ENCODE data around the gene CCT6A. TPM values are rescaled to one million over a fixed set of nuclear protein-coding genes. Genes with fewer than 3 reads are reported as not detected.
A peak's percentile ranks its signal among the peaks of the same experiment; 100 is the strongest.
"Not testable (repeated sequence)": the region's sequence is repeated elsewhere in the genome, so short reads cannot be mapped to it uniquely, and the experiment has no call there.

CCT6A gene, protein sequence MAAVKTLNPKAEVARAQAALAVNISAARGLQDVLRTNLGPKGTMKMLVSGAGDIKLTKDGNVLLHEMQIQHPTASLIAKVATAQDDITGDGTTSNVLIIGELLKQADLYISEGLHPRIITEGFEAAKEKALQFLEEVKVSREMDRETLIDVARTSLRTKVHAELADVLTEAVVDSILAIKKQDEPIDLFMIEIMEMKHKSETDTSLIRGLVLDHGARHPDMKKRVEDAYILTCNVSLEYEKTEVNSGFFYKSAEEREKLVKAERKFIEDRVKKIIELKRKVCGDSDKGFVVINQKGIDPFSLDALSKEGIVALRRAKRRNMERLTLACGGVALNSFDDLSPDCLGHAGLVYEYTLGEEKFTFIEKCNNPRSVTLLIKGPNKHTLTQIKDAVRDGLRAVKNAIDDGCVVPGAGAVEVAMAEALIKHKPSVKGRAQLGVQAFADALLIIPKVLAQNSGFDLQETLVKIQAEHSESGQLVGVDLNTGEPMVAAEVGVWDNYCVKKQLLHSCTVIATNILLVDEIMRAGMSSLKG
- polyA plus RNA-seq (2013, experiment 1 of 2; ENCODE audit: insufficient read length) = 182 TPM
- polyA plus RNA-seq (2013, experiment 2 of 2; ENCODE audit: insufficient read length) = 181 TPM

DNA sequence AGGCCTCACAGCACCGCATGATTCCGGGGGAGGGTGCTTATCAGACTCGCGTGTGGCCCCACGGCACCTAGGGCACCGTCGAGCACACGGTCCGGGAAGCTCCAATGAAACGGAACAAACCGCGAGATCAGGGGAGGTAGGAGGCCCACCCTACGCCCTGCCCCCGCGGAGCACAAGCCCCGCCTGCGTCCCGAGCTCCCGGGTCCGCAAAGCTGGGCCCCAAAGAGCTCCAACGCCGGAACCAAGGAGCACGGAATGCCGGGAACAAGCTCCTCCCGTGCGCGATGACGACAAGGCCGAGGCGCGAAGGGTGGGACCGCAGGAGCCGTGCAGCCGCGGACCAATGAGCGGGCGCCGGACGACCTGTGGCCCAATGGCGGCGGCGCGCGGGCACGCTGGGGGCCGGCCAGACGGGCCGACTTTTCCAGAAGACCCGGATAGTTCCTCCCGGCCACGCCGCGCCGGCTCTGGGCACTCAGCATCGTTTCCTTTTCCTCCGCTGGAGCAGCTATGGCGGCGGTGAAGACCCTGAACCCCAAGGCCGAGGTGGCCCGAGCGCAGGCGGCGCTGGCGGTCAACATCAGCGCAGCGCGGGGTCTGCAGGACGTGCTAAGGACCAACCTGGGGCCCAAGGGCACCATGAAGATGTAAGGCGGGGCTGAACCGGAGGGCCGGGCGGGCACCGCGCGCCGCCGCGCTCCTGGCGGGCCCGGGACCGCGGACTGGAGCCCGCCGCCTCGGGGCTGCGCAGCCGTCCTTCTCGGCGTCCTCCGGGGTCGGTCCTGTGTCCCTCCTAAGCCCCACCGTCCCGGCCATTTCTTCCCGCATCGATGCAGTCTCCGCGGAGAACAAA lies at the start of gene CCT6A, which contains the start of gene PSPH:
Gene CCT6A, plus strand, starts transcription at position 427 of the 853 bp plus-strand sequence. Its CDS starts 84 bp downstream, at position 511.
Gene PSPH, minus strand, starts transcription at position 106 of the 853 bp plus-strand sequence. CDS start 30,232 bp downstream, outside the sequence.
- DNase-seq = peak; percentile 99

DNA sequence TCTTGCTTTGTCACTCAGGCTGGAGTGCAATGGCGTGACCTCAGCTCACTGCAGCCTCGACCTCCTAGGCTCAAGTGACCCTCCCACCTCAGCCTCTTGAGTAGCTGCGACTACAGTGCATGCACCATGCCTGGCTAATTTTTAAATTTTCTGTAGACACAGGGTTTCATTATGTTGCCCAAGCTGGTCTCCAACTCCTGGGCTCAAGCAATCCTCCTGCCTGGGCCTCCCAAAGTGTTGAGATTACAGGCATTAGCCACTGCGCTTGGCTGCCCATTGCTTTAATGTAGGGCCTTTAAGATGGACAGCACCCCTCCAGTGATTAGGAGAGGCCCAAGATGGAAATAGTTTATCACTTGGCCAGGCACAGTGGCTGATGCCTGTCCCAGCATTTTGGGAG lies 47.8 kb upstream of the CCT6A start:
- no peak for DNase-seq

DNA sequence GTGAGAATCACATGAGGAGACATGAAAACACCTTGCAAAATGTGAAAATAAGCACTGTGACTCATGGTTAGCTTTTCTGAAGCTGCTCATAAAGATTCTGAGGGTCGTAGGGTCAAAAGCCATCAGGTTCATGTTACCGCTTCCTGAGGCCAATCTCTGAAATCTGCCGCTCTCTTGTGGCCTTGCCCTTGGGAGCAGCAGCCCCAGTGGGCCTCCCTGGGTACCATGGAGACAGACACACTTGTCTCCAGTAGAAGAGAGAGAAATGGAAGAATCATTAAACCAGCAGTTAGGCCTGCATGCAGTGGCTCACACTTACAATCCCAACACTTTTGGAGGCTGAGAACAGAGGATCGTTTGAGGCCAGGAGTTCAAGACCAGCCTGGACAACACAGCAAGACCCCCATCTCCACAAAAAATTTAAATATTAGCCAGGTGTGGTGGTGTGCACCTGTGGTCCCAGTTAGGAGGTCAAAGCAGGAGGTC lies 44.4 kb upstream of the CCT6A start:
- DNase-seq = no peak

DNA sequence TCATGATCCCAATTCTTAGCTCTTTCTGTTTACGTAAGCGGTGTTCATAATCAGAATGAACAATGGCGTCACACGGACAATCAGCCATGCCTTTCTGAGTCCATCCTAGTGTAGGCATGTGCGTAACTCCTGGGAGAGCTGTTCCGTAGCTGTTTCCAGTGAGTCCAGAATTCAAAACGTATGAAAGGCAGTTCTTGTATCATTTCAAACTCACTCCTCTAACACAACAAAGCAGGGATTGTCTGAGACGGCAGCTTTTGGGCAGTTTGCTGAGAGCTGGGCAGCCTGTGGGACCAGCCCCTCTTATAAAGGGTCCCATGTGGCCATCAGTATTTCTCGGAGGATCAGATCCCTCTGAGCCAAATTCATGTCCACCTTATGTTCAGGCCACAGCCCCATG lies 43.7 kb upstream of the CCT6A start:
- DNase-seq = no peak

DNA sequence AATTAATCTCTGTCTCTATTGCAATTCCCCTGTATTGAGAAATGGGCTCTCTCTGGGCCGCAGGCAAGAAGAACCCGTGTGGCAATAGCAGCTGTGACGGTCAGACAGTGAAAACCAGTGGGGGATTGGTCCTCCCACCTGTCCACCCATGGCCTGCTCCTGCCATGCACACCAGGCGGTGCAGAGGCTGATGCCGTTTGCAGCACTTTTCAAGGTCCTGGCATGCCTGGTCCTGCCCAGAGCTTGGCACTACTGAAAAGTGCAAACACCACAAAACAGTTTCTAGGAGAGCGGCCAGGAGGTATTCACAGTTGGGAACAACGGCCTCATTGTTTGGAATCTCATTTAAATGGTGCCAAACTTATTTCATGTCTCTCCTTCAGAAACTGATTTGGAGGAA lies 41.9 kb upstream of the CCT6A start:
- no peak for DNase-seq

DNA sequence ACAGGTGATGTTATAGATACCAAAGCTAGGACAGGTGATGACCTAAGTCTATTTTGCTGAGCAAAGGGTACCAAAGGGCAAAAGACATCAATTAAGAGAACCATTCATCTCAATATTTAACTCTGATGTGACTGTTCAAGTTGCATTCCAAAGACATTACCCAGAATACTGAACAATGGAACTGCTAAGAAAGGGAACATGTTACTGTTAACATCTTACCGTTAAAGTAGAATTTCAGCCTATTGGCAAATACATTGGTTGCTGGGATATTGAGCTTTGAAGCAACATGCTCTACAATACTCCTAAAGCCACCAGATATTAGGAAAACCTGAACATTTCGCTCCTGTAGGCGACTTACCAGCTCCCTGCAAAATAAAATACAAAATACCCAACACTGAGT lies 34.5 kb upstream of the CCT6A start:
- not testable (repeated sequence) for DNase-seq

DNA sequence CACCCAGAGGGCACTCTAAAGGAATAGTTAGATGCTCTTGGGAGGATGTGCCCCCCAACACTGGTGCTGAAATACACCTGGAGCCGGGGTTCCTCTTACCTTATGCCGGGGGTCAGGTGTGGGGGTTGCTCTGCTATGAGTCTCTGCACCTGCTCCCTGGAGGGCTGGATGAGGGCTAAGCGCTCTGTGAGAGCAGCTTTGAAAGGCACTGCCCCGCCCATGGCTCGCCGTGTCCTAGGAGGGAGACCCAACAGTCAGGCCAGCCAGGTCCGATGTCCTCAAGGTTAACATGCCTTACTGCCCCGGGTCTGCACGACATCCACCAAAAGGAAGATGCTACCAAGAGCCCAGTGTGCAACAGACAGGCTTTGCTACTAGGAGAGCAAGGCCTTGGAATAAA lies 32.1 kb upstream of the CCT6A start:
- DNase-seq = no peak

DNA sequence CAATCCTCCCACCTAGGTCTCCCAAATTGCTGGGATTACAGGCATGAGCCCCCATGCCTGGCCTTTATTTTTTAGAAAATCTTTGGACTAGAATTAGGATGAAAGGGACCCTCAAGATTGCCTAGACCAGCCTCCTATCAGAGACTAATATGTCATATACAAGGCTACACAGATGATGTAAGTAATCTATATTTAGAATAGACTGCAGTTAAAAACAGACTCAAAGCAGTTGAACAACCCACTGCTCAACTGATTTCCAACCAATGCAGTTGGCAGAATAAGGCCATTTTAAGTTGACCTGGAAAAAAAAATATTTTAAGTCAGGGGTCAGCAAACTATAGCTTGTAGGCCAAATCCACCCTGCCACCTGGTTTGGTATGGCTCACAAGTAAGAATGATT lies 28.1 kb upstream of the CCT6A start:
- DNase-seq = no peak

DNA sequence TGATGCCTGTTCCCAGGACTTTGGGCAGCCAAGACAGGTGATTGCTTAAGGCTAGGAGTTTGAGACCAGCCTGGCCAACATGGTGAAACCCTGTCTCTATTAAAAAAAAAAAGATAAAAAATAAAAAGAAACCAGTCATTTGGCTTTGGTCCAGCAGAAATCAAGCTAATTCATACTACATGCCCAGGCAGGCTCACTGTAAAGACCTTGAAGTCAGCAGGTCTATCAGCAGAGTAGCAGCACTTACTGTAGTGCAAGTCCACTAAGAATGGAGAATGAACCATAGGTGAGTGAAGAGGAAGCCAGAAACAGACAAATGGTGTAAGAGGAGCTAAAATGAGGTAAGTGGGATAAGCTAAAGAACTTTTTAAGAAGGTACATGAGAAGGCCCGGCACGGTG lies 25.0 kb upstream of the CCT6A start:
- DNase-seq = no peak

DNA sequence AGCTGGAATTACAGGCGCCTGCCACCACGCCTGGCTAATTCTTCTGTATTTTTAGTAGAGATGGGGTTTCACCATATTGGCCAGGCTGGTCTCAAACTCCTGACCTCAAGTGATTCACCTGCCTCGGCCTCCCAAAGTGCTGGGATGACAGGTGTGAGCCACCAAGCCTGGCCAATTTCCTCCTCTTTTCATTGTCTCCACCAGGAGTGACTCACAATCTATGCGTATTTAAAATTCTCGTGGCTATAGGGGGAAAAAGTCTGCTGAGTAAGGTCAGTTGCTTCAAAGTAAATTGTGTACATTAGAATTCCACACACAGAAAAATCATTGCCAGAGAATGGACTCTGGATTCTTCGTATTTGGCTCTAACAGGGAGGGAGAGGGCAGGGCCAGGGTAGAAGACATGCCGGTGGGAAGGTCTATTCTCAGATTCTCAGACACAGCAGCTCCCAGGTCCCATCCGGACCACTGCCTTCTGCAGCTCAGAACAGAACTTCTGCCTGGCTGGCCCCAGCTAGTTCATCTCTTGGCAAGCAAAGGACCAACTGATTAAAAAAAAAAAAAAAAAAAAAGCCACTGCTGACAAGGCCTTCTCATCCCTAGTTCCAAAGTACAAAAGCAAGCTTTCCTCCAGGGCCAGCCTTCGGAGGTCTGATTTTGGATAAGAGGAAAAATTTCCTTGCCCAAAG lies 22.5 kb upstream of the CCT6A start:
- DNase-seq = peak; percentile 28

DNA sequence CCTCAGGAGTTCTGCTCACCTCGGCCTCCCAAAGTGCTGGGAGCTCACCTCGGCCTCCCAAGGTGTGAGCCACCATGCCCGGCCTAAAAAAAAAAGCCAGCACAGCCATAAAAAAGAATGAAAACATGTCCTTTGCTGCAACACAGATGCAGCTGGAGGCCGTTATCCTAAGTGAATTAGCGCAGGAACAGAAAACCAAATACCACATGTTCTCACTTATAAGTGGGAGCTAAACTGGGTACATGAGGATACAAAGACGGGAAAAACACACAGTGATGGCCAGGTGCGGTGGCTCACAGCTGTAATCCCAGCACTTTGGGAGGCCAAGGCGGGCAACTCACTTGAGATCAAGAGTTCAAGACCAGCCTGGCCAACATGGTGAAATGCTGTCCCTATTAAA lies 21.2 kb upstream of the CCT6A start:
- DNase-seq = no peak

DNA sequence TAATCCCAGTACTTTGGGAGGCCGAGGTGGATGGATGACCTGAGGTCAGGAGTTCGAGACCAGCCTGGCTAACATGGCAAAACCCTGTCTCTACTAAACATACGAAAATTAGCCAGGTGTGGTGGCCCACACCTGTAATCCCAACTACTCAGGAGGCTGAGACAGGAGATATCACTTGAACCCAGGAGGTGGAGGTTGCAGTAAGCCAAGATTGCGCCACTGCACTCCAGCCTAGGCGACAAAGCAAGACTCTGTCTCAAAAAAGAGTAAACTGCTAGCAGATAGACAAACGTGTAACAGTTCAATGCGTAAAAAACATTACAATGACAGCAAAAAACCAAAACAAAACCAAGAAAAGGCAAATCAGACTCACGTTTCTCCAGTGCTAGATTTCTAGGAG lies 20.0 kb upstream of the CCT6A start:
- DNase-seq = not testable (repeated sequence)

DNA sequence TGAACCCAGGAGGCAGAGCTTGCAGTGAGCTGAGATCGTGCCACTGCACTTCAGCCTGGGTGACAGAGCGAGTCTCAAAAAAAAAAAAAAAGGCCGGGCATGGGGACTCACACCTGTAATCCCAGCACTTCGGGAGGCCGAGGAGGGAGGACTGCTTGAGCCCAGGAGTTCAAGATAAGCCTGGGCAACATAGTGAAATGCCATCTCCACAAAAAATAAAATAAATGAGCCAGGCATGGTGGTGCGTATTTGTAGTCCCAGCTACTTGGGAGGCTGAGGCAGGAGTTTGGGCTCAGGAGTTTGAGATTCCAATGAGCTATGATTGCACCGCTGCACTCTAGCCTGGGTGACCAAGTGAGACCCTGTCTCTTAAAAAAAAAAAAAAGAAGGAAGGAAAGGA lies 19.0 kb upstream of the CCT6A start:
- not testable (repeated sequence) for DNase-seq

DNA sequence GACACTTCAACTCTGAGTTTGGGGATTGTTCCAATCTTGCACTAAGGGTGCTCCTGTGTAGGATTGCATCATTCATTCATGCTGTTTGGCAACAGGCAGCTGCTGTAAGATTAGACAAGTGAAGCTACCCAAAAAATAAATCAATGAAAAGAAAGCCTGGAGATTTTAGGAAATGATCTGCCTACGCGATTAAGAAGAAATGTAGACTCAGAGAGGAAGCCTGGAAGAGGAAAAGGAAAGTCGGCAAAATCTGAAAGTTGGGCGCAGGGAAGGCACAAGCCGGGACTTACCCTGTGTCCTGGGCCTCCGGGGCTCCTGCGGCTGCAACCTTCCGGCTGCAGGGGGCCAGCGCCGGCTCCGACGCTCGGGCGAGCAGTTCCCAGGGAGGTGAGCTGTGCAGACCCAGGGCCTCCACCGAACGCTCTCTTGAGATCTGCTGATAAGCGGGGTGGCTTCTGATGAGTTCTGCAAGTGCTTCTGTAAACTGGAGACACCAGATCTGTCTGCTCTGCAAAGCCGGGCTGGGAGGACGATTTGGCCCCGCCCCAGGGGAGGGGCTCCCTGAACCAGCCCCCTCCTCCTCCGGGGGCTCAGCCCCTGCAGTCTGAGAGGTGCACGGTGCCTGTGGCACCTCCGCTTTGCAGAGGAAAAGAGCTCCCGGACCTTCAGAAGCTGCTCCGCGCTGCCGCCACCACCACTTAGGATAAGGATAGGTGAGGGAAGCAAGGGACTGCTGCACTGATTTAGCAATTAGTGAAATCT lies 17.7 kb upstream of the CCT6A start:
- peak; percentile 68 for DNase-seq

DNA sequence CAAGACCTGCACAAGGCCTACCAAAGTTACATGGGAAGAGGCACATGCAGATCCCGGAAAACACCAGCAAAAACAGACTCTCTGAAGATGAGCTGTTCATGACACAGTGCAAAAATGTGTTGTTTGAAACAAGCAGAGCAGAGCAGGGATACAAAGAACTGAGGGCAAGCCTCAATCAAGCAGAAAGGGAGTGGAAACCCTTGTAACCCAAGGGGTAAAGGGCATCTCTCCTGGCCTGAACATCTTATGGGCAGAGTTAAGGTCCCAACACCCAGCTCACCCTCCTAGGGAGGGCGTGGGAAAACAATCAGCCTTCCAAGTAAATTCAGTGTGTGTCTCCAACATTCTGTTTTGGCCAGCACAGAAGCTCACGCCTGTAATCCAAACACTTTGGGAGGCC lies 10.8 kb upstream of the CCT6A start:
- DNase-seq = no peak

DNA sequence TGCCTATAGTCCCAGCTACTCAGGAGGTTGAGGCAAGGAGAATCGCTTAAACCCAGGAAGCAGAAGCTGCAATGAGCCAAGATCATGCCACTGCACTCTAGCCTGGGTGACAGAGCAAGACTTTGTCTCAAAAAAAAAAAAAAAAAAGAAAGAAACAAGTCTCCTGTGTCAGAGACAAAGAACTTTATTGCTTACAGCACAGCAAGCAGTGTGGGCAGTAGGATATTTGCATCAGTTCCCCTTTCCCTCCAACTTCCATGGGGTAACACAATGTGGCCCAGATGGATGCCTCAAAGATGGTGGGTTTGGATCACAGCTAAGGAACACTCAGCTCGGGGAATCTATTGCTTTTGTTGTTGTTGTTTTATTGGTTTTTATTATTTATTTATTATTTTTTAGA lies 5.8 kb upstream of the CCT6A start:
- not testable (repeated sequence) for DNase-seq

DNA sequence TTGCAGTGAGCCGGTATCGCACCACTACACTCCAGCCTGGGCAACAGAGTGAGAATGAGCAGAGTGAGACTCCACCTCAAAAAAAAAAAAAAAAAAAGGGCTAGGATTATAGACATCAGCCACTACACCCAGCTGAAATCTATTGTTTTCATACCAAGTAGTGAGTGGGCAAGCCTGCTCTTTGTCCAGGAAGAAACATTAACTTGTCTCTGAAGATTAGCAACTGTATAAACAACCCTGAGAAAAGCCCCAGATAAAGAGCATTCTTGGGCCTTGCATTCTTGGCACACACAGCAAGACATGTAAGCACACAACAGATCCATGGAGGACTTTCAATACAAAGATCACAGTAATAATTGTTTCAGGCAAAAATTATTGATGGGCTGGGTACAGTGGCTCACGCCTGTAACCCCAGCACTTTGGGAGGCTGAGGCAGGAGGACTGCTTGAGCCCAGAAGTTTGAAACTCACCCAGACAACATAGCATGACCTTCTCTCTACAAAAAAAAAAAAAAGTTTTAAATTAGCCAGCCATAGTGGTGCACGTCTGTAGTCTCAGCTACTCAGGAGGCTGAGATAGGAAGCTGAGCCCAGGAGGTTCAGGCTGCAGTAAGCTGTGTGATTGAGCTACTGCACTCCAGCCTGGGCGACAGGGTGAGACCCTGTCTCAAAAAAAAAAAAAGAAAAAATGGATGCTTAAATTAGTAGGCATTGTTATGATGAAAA lies 4.7 kb upstream of the CCT6A start:
- DNase-seq = peak; percentile 68

DNA sequence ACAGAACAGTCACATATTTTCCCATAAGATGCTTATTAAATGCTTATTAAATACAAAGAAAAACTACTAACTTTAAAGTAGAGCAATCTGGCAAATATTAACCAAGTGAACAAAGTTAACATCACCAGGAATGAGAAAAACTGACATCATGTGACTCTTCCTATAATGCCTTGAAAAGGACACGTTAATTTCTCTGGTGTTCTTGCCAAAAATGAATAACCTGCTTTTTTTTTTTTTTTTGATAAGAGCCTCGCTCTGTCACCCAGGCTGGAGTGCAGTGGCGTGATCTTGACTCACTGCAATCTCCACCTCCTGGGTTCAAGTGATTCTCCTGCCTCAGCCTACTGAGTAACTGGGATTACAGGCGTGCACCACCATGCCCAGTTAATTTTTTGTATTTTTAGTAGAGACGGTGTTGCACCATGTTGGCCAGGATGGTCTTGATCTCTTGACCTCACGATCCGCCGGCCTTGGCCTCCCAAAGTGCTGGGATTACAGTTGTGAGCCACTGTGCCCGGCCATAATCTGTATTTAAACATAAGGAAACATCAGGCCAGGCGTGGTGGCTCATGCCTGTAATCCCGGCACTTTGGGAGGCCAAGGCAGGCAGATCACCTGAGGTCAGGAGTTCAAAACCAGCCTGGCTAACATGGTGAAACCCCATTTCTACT lies 4.0 kb upstream of the CCT6A start:
- not testable (repeated sequence) for DNase-seq

DNA sequence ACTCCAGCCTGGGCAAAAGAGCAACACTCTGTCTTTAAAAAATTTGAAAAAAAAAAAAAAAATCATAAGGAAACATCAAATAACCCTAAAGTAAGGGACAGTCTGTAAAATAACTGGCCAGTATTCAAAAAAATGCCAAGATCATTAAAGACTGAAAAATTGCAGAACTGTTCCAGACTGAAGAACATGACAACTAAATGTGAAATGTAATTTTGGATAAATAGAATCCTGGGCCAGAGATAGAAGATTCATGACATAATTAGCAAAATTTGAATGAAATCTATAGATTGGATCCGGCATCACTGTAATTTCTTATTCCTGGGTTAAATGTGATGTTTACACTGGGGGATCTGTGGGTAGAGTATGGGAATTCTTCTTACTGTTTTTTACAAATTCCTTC lies 3.3 kb upstream of the CCT6A start:
- DNase-seq = no peak

DNA sequence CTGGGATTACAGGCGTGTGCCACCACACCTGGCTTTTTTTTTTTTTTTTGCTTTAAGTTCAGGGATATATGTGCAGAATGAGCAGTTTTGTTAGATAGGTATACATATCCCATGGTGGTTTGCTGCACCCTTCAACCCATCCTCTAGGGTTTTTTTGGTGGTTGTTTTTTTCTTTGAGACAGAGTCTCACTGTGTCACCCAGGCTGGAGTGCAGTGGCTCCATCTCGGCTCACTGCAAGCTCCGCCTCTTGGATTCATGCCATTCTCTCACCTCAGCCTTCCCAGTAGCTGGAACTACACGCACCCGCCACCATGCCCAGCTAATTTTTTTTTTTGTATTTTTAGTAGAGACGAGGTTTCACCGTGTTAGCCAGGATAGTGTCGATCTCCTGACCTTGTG lies 2.8 kb upstream of the CCT6A start:
- DNase-seq = not testable (repeated sequence)

DNA sequence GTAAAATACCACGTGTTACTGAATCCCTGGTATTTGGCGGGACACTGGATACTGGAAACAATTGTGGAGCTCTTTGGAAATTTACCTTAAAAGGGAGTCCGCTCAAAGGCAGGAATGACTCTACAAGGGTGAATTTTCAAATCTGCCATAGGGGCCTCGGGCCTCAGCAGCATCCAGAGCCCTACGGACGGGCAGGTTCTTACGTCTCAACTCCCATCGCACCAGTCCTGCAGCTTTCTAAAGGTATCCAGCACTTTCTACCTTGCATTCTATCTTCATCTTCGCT lies 569 bp upstream of the CCT6A start:
- no peak for DNase-seq

All from fibroblast of skin of scalp (primary cell).